Common myeloid progenitor, CD34-positive (primary cell): ENCODE data around the gene DNAJC18.
A peak's percentile ranks its signal among the peaks of the same experiment; 100 is the strongest.
"Not testable (repeated sequence)": the region's sequence is repeated elsewhere in the genome, so short reads cannot be mapped to it uniquely, and the experiment has no call there.

ENCODE experiments used
- CTCF ChIA-PET: fragments of 350-600 bp; sonication (Branson Sonifier 250); formaldehyde crosslinking; loops from one replicate; lab custom pipeline; 2021; ENCODE audit warnings: antibody characterized with exemption; lab: Charles Lee
- POLR2A ChIA-PET: fragments of 350-600 bp; sonication (Branson Sonifier 250); formaldehyde crosslinking; loops from one replicate; lab custom pipeline; 2021; ENCODE audit warnings: antibody characterized with exemption; lab: Charles Lee
- DNase-seq, 3 donors: peaks; one replicate each; pipeline versions ENCODE4 v3.0.0 to v3.0.0-alpha.2; 2013
- H3K27ac ChIP-seq, 2 experiments: 1 replicate in 1 of 2; 2 replicates in 1 of 2; pipeline ENCODE4 v1.7.0; 2013; ENCODE audit warnings: inconsistent platforms in 2 of 2, low read length in 2 of 2, mild to moderate bottlenecking in 2 of 2, low read depth in 1 of 2, moderate library complexity in 1 of 2; ENCODE audit not compliant: severe bottlenecking in 2 of 2, insufficient read depth in 1 of 2, poor library complexity in 1 of 2
- H3K27me3 ChIP-seq, 5 experiments: replicated peaks in 2 of 5; 1 replicate in 3 of 5; 2 replicates in 2 of 5; pipeline versions ENCODE4 v1.6.1 to v1.7.0; 2013; ENCODE audit warnings: low read length in 4 of 5, mild to moderate bottlenecking in 2 of 5, moderate library complexity in 2 of 5, inconsistent platforms in 1 of 5; ENCODE audit not compliant: insufficient read depth in 5 of 5, control insufficient read depth in 4 of 5
- H3K36me3 ChIP-seq, 4 experiments: 1 replicate in 2 of 4; 2 replicates in 2 of 4; pipeline versions ENCODE4 v1.6.1 to v1.7.0; 2013; ENCODE audit warnings: low read length in 3 of 4, control low read depth in 1 of 4, mild to moderate bottlenecking in 1 of 4; ENCODE audit not compliant: control insufficient read depth in 4 of 4, insufficient read depth in 4 of 4
- H3K4me1 ChIP-seq, 4 experiments: 1 replicate in 3 of 4; 2 replicates in 1 of 4; pipeline versions ENCODE4 v1.6.1 to v1.7.1; 2013; ENCODE audit warnings: low read length in 3 of 4, mild to moderate bottlenecking in 3 of 4, control low read depth in 1 of 4, inconsistent platforms in 1 of 4, moderate library complexity in 1 of 4; ENCODE audit not compliant: control insufficient read depth in 4 of 4, insufficient read depth in 4 of 4; ENCODE audit errors: control extremely low read depth in 1 of 4
- H3K4me3 ChIP-seq, 7 experiments: 1 replicate in 4 of 7; 2 replicates in 3 of 7; pipeline versions ENCODE4 v1.5.1 to v1.7.0; 2013; ENCODE audit warnings: mild to moderate bottlenecking in 7 of 7, low read length in 6 of 7, moderate library complexity in 6 of 7, inconsistent platforms in 2 of 7, low read depth in 2 of 7, control low read depth in 1 of 7; ENCODE audit not compliant: insufficient read depth in 4 of 7, control insufficient read depth in 1 of 7; ENCODE audit errors: extremely low read depth in 1 of 7
- H3K9me3 ChIP-seq, 5 experiments: 1 replicate in 4 of 5; 2 replicates in 1 of 5; pipeline versions ENCODE4 v1.6.1 to v1.7.1; 2013; ENCODE audit warnings: low read length in 4 of 5, mild to moderate bottlenecking in 2 of 5, inconsistent platforms in 1 of 5, low read depth in 1 of 5, moderate library complexity in 1 of 5; ENCODE audit not compliant: control insufficient read depth in 4 of 5, insufficient read depth in 2 of 5; ENCODE audit errors: control extremely low read depth in 1 of 5
- WGBS: methylation state at CpG from one replicate; pipeline ENCODE4 v1.1.5; 2013; ENCODE audit not compliant: insufficient coverage; 5-methylcytosine and 5-hydroxymethylcytosine counted together

DNAJC18 gene

GRCh38 chr5:139390639-139391569 lies 48.4 kb downstream of the DNAJC18 start:
- H3K9me3 ChIP-seq, result no peaks in the 10 kb centered on the region
- no peaks in the 10 kb centered on the region for H3K27me3 ChIP-seq
- H3K4me1 ChIP-seq, result peaks cover 3 to 87% (median 86%) of the 10 kb centered on the region in 4 experiments
- WGBS, result 77% methylated on average over 8 of the region's 10 CpGs
- peaks cover 0 to 11% (median 1%) of the 10 kb centered on the region in 4 experiments for H3K36me3 ChIP-seq
- DNase-seq, result no peak
- POLR2A ChIA-PET, result interaction anchor here (0.6 to 2.0 kb wide), 5 partner anchors 10 to 106 kb away, joined by 3 to 6 read pairs (median 5); partner anchors contain the start of gene PAIP2
- CTCF ChIA-PET, result interaction anchor here (0.5 to 6.0 kb wide), 22 partner anchors 8 to 145 kb away, joined by 3 to 60 read pairs (median 4); partner anchors contain the start of genes DNAJC18, PAIP2, SLC23A1 and SPATA24
- H3K4me3 ChIP-seq, result peak overlapping the region in 3 of 7 experiments; percentile 67 to 81 (median 73)
- H3K27ac ChIP-seq, result peak overlapping the region; percentile 62 to 95

- peaks cover 0 to 7% (median 0%) of the 10 kb centered on the region in 4 experiments for H3K36me3 ChIP-seq
- peak within 1 kb of the TSS; percentile 90 to 95 for H3K27ac ChIP-seq
- ChIA-PET CTCF (interaction anchor here (0.7 to 7.4 kb wide), 8 partner anchors 12 to 49 kb away, joined by 3 to 60 read pairs (median 6); partner anchors contain the start of genes DNAJC18, PAIP2 and SPATA24), POLR2A (interaction anchor here (0.7 to 2.0 kb wide), 3 partner anchors 20 to 105 kb away, joined by 3 to 5 read pairs (median 4); partner anchors contain the start of gene PAIP2)
- peak within 1 kb of the TSS in 6 of 7 experiments; percentile 10 to 73 (median 64) for H3K4me3 ChIP-seq
- H3K4me1 ChIP-seq, result peaks cover 6 to 96% (median 91%) of the 10 kb centered on the region in 4 experiments
- DNase-seq, result peak; percentile 78 to 94 (median 94)
- 70% methylated on average over 2 of the region's 11 CpGs for WGBS
- H3K27me3 ChIP-seq, result no peaks in the 10 kb centered on the region
- no peaks in the 10 kb centered on the region for H3K9me3 ChIP-seq
Observed at GRCh38 chr5:139389701-139390638, 49.4 kb downstream of the DNAJC18 start, which contains the start of gene MZB1. Gene MZB1 (minus strand): TSS chr5:139389913. CDS start chr5:139389856, 57 bp downstream.

GRCh38 chr5:139388198-139388821 lies 51.0 kb downstream of the DNAJC18 start:
- ChIA-PET POLR2A (interaction anchor here (0.6 to 1.5 kb wide), 9 partner anchors 9 to 94 kb away, joined by 3 to 11 read pairs (median 4); partner anchors contain the start of genes MATR3, PAIP2 and STING1), CTCF (interaction anchor here (0.9 to 7.4 kb wide), 6 partner anchors 13 to 115 kb away, joined by 3 to 48 read pairs (median 8); partner anchors contain the start of genes PAIP2 and SPATA24)
- Histone ChIP-seq H3K9me3 (no peaks in the 10 kb centered on the region), H3K36me3 (peaks cover 0 to 7% (median 0%) of the 10 kb centered on the region in 4 experiments), H3K27ac (peak overlapping the region; percentile 90 to 95), H3K4me3 (peak overlapping the region in 6 of 7 experiments; percentile 39 to 73 (median 66)), H3K4me1 (peaks cover 6 to 96% (median 92%) of the 10 kb centered on the region in 4 experiments), H3K27me3 (no peaks in the 10 kb centered on the region)
- peak; percentile 78 to 94 (median 94) for DNase-seq
- 0% methylated on average over 6 of the region's 8 CpGs for WGBS

- DNase-seq, result no peak
- Histone ChIP-seq H3K4me1 (peaks cover 6 to 96% (median 94%) of the 10 kb centered on the region in 4 experiments), H3K36me3 (peaks cover 0 to 7% (median 0%) of the 10 kb centered on the region in 4 experiments), H3K27ac (peak overlapping the region; percentile 90 to 95), H3K27me3 (no peaks in the 10 kb centered on the region), H3K9me3 (no peaks in the 10 kb centered on the region), H3K4me3 (peak overlapping the region in 6 of 7 experiments; percentile 39 to 73 (median 66))
- ChIA-PET POLR2A (interaction anchor here (1.0 to 1.5 kb wide), 6 partner anchors 14 to 94 kb away, joined by 3 to 11 read pairs (median 4); partner anchors contain the start of genes MATR3 and PAIP2), CTCF (interaction anchor here (0.6 to 7.4 kb wide), 8 partner anchors 12 to 115 kb away, joined by 3 to 48 read pairs (median 3); partner anchors contain the start of genes PAIP2 and SPATA24)
- WGBS, result 4% methylated on average over 8 of the region's 10 CpGs
Observed at GRCh38 chr5:139387611-139388197, 51.6 kb downstream of the DNAJC18 start.

- H3K36me3 ChIP-seq, DNase-seq, H3K9me3 ChIP-seq, H3K27me3 ChIP-seq, POLR2A ChIA-PET: not testable (repeated sequence)
- WGBS, result 91% methylated on average over 9 of the region's 10 CpGs
- Histone ChIP-seq H3K4me3 (peak overlapping the region in 1 of 7 experiments; percentile 11), H3K27ac (peak overlapping the region; percentile 90 to 95), H3K4me1 (peaks cover 6 to 98% (median 96%) of the 10 kb centered on the region in 4 experiments)
- CTCF ChIA-PET, result interaction anchor here (1.1 to 7.4 kb wide), 7 partner anchors 9 to 116 kb away, joined by 3 to 48 read pairs (median 6); partner anchors contain the start of gene SPATA24
Observed at GRCh38 chr5:139386956-139387355, 52.4 kb downstream of the DNAJC18 start.
